HCT116 (cell line): ENCODE data around the gene SCFD1. TPM values are rescaled to one million over a fixed set of nuclear protein-coding genes. Genes with fewer than 3 reads are reported as not detected.

Experiments
- ATAC-seq: fragments of 200-7000 bp; cut with Tn5 transposase; 2 replicates; pipeline ENCODE4 v1.9.1; 2020; ENCODE audit warnings: mild to moderate bottlenecking, moderate library complexity
- BruUV-seq: library from RNA; stranded (reverse); fragments of 400-500 nt; replicated peaks from 2 replicates; lab custom pipeline; 2021; lab: Mats Ljungman, UMichigan
- CTCF ChIA-PET: fragments of 300-600 bp; sonication (Branson Sonifier 250); formaldehyde crosslinking; loops from one replicate; lab custom pipeline; 2021; ENCODE audit warnings: antibody characterized with exemption; lab: Charles Lee
- POLR2A ChIA-PET: fragments of 300-600, 350-600 bp; sonication (Branson Sonifier 250); formaldehyde crosslinking; loops from one replicate; lab custom pipeline; 2021; ENCODE audit warnings: antibody characterized with exemption; lab: Charles Lee
- RAD21 ChIA-PET, 2 experiments: fragments of 300-600 bp; sonication (Branson Sonifier 250); formaldehyde crosslinking; loops; one replicate each; lab custom pipeline; 2023; ENCODE audit warnings: low total read pairs in 2 of 2; ENCODE audit not compliant: uncharacterized antibody in 2 of 2, unreplicated experiment in 2 of 2, low non-redundant PET in 1 of 2; lab: Charles Lee
- DNase-seq: peaks from one replicate; pipeline ENCODE4 v3.0.0-alpha.2; 2010; ENCODE audit warnings: low read depth, low spot score
- H2AFZ ChIP-seq: fragments of 200-600 bp; shearing (Covaris generic), sonication (generic); 2 replicates; pipeline ENCODE4 v1.6.1; 2017; ENCODE audit warnings: low read depth, mixed run types, mixed read lengths, antibody characterized with exemption, low read length; ENCODE audit not compliant: poor library complexity, severe bottlenecking
- H3K27ac ChIP-seq: 2 replicates; pipeline ENCODE4 v1.5.1; 2012; ENCODE audit warnings: low read depth, low read length
- H3K27me3 ChIP-seq: fragments of 200-600 bp; sonication (generic); 2 replicates; pipeline ENCODE4 v1.6.1; 2016; ENCODE audit warnings: mixed run types, low read length, mixed read lengths; ENCODE audit not compliant: insufficient read depth
- H3K36me3 ChIP-seq, 2 experiments: fragments of 200-500 bp in 1 of 2; fragments of 200-600 bp in 1 of 2; sonication (Bioruptor generic) in 1 of 2; sonication (generic) in 1 of 2; 2 replicates each; pipeline versions ENCODE4 v1.5.1 to v1.6.1; 2014 to 2016; ENCODE audit warnings: low read length in 2 of 2, inconsistent platforms in 1 of 2, mixed read lengths in 1 of 2, mixed run types in 1 of 2; ENCODE audit not compliant: insufficient read depth in 2 of 2, control insufficient read depth in 1 of 2
- H3K4me1 ChIP-seq, 2 experiments: fragments of 200-600 bp in 1 of 2; sonication (generic) in 1 of 2; 2 replicates each; pipeline versions ENCODE4 v1.5.1 to v1.6.1; 2012 to 2017; ENCODE audit warnings: low read length in 2 of 2, inconsistent platforms in 1 of 2, mild to moderate bottlenecking in 1 of 2, mixed read lengths in 1 of 2, mixed run types in 1 of 2, moderate library complexity in 1 of 2; ENCODE audit not compliant: insufficient read depth in 2 of 2, control insufficient read depth in 1 of 2
- H3K4me2 ChIP-seq: fragments of 200-600 bp; sonication (generic); 2 replicates; pipeline ENCODE4 v1.6.1; 2017; ENCODE audit warnings: mixed run types, low read length, mixed read lengths
- H3K4me3 ChIP-seq, 2 experiments: fragments of 200-600 bp in 1 of 2; sonication (generic) in 1 of 2; replicated peaks in 1 of 2; 2 replicates each; pipeline ENCODE4 v1.5.1; 2011 to 2016; ENCODE audit warnings: low read length in 2 of 2, control low read depth in 1 of 2, low read depth in 1 of 2, mild to moderate bottlenecking in 1 of 2, mixed read lengths in 1 of 2, mixed run types in 1 of 2
- H3K79me2 ChIP-seq: fragments of 200-600 bp; sonication (generic); 2 replicates; pipeline ENCODE4 v1.6.1; 2017; ENCODE audit warnings: mild to moderate bottlenecking, mixed run types, low read length, moderate library complexity, mixed read lengths; ENCODE audit not compliant: insufficient read depth
- H3K9ac ChIP-seq: fragments of 200-600 bp; sonication (generic); 2 replicates; pipeline ENCODE4 v1.6.1; 2016; ENCODE audit warnings: low read length, mixed read lengths
- H3K9me2 ChIP-seq: fragments of 200-600 bp; sonication (generic), shearing (Covaris generic); 2 replicates; pipeline ENCODE4 v1.6.1; 2017; ENCODE audit warnings: mixed run types, mild to moderate bottlenecking, moderate library complexity; ENCODE audit not compliant: insufficient read depth
- H3K9me3 ChIP-seq, 2 experiments: fragments of 200-500 bp in 1 of 2; fragments of 200-600 bp in 1 of 2; sonication (Bioruptor generic) in 1 of 2; sonication (generic) in 1 of 2; 2 replicates each; pipeline ENCODE4 v1.6.1; 2014 to 2017; ENCODE audit warnings: low read length in 2 of 2, mixed read lengths in 2 of 2, inconsistent platforms in 1 of 2, low read depth in 1 of 2, mild to moderate bottlenecking in 1 of 2, mixed run types in 1 of 2, moderate library complexity in 1 of 2; ENCODE audit not compliant: control insufficient read depth in 1 of 2, insufficient read depth in 1 of 2
- H4K20me1 ChIP-seq: fragments of 200-600 bp; sonication (generic), shearing (Covaris generic); 2 replicates; pipeline ENCODE4 v1.6.1; 2017; ENCODE audit warnings: mixed run types, mild to moderate bottlenecking, moderate library complexity; ENCODE audit not compliant: insufficient read depth
- CBX3 ChIP-seq: IDR thresholded peaks from 2 replicates; pipeline ENCODE4 v1.6.1; 2012; ENCODE audit warnings: low read depth
- EZH2 ChIP-seq: fragments of 200-600 bp; sonication (generic); IDR thresholded peaks from 2 replicates; pipeline ENCODE4 v1.6.1; 2017; ENCODE audit warnings: antibody characterized with exemption, mixed run types
- EZH2phosphoT487 ChIP-seq: fragments of 200-600 bp; IDR thresholded peaks from 2 replicates; pipeline ENCODE4 v1.6.1; 2018; ENCODE audit warnings: antibody characterized with exemption, borderline replicate concordance
- JUND ChIP-seq: IDR thresholded peaks from 2 replicates; pipeline ENCODE4 v1.6.1; 2012
- POLR2A ChIP-seq: IDR thresholded peaks from 2 replicates; pipeline ENCODE4 v1.7.0; 2011; ENCODE audit warnings: borderline replicate concordance; ENCODE audit not compliant: insufficient read depth, insufficient read length; ENCODE audit errors: extremely low read depth
- POLR2AphosphoS5 ChIP-seq: IDR thresholded peaks from 2 replicates; pipeline ENCODE4 v1.6.1; 2011; ENCODE audit warnings: mild to moderate bottlenecking, low read depth, low read length, moderate library complexity
- RAD21 ChIP-seq: IDR thresholded peaks from 2 replicates; pipeline ENCODE4 v1.6.1; 2012; ENCODE audit warnings: low read depth, mild to moderate bottlenecking
- SP1 ChIP-seq: IDR thresholded peaks from 2 replicates; pipeline ENCODE4 v1.6.1; 2012; ENCODE audit warnings: low read depth
- SRF ChIP-seq: IDR thresholded peaks from 2 replicates; pipeline ENCODE4 v1.6.1; 2012; ENCODE audit warnings: low read depth
- YY1 ChIP-seq: IDR thresholded peaks from 2 replicates; pipeline ENCODE4 v1.6.1; 2011; ENCODE audit warnings: low read length, low read depth, moderate library complexity, mild to moderate bottlenecking; ENCODE audit not compliant: insufficient replicate concordance; ENCODE audit errors: extremely low read depth
- ZFX ChIP-seq: fragments of 450-650 bp; IDR thresholded peaks from 2 replicates; pipeline ENCODE4 v1.6.1; 2017
- ZNF274 ChIP-seq: fragments of 200-500 bp; sonication (Bioruptor generic); IDR thresholded peaks from 2 replicates; pipeline ENCODE4 v1.6.1; 2014; ENCODE audit warnings: mild to moderate bottlenecking, low read depth, low read length, inconsistent platforms
- intact Hi-C: fragments of 100-400 bp; cut with micrococcal nuclease; formaldehyde crosslinking; loops from 2 replicates; pipeline ENCODE4 v1.10.0; 2022
- total RNA-seq: library from RNA; stranded (reverse); gene quantifications from one replicate; pipeline ENCODE4 v1.2.1, GENCODE V29; 2021; ENCODE audit not compliant: unreplicated experiment
- TF ChIP-seq, protein P1 (sequence below): IDR thresholded peaks from 2 replicates; pipeline ENCODE4 v1.6.1; 2012
- TF ChIP-seq, protein P2 (sequence below): IDR thresholded peaks from 2 replicates; pipeline ENCODE4 v1.6.1; 2012; ENCODE audit warnings: low read depth
- TF ChIP-seq, protein P3 (sequence below): IDR thresholded peaks from 2 replicates; pipeline ENCODE4 v1.6.1; 2011; ENCODE audit warnings: mild to moderate bottlenecking, low read length, moderate library complexity; ENCODE audit not compliant: insufficient replicate concordance; ENCODE audit errors: extremely low read depth

Gene SCFD1
- total RNA-seq, 1 experiment from 2014 or later = 71.1 TPM

DNA sequence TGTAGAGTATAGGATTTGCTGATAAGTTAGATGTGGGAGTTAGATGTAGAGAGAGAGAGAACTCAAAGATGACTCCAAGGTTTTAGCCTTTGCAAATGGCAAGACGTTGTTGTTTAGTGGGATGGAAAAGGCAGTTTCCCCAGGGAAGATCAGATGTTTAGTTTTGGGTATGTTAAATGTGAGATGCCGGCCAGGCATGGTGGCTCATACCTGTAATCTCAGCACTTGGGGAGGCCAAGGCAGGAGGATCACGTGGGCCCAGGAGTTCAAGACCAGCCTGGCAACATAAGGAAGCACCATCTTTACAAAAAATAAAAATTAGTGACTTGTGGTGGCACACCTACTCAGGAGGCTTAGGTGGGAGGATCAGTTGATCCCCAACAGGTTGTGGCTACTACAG, 33.5 kb downstream of the SCFD1 start:
- Histone ChIP-seq H3K79me2 (peaks cover 6% of the 10 kb centered on the region; the same call in 1 of the 2 replicates), H3K4me2 (no peak overlapping the region), H4K20me1 (no peaks in the 10 kb centered on the region), H3K9me2 (no peaks in the 10 kb centered on the region), H3K9me3 (no peaks in the 10 kb centered on the region), H3K4me1 (no peaks in the 10 kb centered on the region), H2AFZ (no peak overlapping the region), H3K9ac (no peak overlapping the region), H3K27ac (no peak overlapping the region), H3K4me3 (no peak overlapping the region), H3K36me3 (peaks cover 16% of the 10 kb centered on the region in 2 experiments; a peak in 1 of 4 replicates), H3K27me3 (no peaks in the 10 kb centered on the region)
- DNase-seq = no peak
- ChIA-PET CTCF (interaction anchor here (0.6 kb wide), 1 partner anchor 1470 kb away, joined by 3 read pairs; no protein-coding TSS in a partner anchor), RAD21 (interaction anchor here in 1 of 2 experiments (1.1 kb wide), 1 partner anchor 251 kb away, joined by 4 read pairs; no protein-coding TSS in a partner anchor), POLR2A (no interaction called here)
- intact Hi-C loops = loop anchor here (1.0 to 5.0 kb wide), 3 partner anchors 251 to 701 kb away; no protein-coding TSS in a partner anchor
- no peak for ATAC-seq
- no TSS peak for BruUV-seq
- TF ChIP-seq ZNF274 (no peak), EZH2 (no peak), RAD21 (no peak)
- TF ChIP-seq, protein P1, sequence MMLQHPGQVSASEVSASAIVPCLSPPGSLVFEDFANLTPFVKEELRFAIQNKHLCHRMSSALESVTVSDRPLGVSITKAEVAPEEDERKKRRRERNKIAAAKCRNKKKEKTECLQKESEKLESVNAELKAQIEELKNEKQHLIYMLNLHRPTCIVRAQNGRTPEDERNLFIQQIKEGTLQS = no peak

DNA sequence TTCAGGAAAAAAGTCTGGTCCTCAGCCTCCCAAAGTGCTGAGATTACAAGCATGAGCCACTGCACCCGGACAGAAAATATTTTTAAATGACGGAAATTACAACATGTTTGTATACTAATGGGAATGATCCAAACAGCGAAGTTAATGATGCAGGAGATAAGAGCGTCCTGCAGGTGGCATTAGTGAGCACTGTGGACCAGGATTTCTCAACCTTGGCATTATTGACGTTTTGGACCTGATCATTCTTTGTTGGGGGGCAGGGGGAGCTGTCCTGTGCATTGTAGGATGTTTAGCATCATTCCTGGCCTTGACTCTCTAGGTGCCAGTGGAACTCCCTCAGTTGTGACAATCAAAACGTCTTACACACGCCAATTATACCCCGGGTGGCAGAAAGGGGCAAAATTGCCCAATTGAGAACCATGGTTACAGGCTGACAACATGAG, 34.1 kb downstream of the SCFD1 start:
- intact Hi-C loops = loop anchor here (1.0 to 5.0 kb wide), 3 partner anchors 250 to 700 kb away; no protein-coding TSS in a partner anchor
- Histone ChIP-seq H3K79me2 (peaks cover 6% of the 10 kb centered on the region; the same call in 1 of the 2 replicates), H3K4me1 (no peaks in the 10 kb centered on the region), H3K36me3 (peaks cover 11 to 16% of the 10 kb centered on the region in 2 experiments; a peak in 1 of 4 replicates), H3K9ac (no peak overlapping the region), H3K9me2 (no peaks in the 10 kb centered on the region), H4K20me1 (no peaks in the 10 kb centered on the region), H3K4me2 (no peak overlapping the region), H2AFZ (no peak overlapping the region), H3K27ac (no peak overlapping the region), H3K27me3 (no peaks in the 10 kb centered on the region), H3K4me3 (no peak overlapping the region), H3K9me3 (no peaks in the 10 kb centered on the region)
- peak; percentile 15 for DNase-seq
- ATAC-seq = peak; percentile 82
- RAD21 ChIA-PET = interaction anchor here in 1 of 2 experiments (1.1 kb wide), 1 partner anchor 251 kb away, joined by 4 read pairs; no protein-coding TSS in a partner anchor
- BruUV-seq = no TSS peak
- POLR2A ChIA-PET = no interaction called here
- CTCF ChIA-PET = interaction anchor here (1.0 kb wide), 1 partner anchor 793 kb away, joined by 4 read pairs; no protein-coding TSS in a partner anchor
- TF ChIP-seq SP1 (no peak), JUND (no peak), POLR2AphosphoS5 (no peak), EZH2 (no peak), SRF (no peak), CBX3 (no peak), ZFX (no peak), POLR2A (no peak), ZNF274 (no peak), EZH2phosphoT487 (no peak), YY1 (no peak)
- TF ChIP-seq, protein P2, sequence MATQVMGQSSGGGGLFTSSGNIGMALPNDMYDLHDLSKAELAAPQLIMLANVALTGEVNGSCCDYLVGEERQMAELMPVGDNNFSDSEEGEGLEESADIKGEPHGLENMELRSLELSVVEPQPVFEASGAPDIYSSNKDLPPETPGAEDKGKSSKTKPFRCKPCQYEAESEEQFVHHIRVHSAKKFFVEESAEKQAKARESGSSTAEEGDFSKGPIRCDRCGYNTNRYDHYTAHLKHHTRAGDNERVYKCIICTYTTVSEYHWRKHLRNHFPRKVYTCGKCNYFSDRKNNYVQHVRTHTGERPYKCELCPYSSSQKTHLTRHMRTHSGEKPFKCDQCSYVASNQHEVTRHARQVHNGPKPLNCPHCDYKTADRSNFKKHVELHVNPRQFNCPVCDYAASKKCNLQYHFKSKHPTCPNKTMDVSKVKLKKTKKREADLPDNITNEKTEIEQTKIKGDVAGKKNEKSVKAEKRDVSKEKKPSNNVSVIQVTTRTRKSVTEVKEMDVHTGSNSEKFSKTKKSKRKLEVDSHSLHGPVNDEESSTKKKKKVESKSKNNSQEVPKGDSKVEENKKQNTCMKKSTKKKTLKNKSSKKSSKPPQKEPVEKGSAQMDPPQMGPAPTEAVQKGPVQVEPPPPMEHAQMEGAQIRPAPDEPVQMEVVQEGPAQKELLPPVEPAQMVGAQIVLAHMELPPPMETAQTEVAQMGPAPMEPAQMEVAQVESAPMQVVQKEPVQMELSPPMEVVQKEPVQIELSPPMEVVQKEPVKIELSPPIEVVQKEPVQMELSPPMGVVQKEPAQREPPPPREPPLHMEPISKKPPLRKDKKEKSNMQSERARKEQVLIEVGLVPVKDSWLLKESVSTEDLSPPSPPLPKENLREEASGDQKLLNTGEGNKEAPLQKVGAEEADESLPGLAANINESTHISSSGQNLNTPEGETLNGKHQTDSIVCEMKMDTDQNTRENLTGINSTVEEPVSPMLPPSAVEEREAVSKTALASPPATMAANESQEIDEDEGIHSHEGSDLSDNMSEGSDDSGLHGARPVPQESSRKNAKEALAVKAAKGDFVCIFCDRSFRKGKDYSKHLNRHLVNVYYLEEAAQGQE = no peak
- TF ChIP-seq, protein P3, sequence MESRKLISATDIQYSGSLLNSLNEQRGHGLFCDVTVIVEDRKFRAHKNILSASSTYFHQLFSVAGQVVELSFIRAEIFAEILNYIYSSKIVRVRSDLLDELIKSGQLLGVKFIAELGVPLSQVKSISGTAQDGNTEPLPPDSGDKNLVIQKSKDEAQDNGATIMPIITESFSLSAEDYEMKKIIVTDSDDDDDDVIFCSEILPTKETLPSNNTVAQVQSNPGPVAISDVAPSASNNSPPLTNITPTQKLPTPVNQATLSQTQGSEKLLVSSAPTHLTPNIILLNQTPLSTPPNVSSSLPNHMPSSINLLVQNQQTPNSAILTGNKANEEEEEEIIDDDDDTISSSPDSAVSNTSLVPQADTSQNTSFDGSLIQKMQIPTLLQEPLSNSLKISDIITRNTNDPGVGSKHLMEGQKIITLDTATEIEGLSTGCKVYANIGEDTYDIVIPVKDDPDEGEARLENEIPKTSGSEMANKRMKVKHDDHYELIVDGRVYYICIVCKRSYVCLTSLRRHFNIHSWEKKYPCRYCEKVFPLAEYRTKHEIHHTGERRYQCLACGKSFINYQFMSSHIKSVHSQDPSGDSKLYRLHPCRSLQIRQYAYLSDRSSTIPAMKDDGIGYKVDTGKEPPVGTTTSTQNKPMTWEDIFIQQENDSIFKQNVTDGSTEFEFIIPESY = no peak
